OCI-LY7 (cell line): ENCODE measurements around the gene CD274.

Experiments
- CTCF ChIP-seq: fragments of 200-600 bp; sonication (generic); conservative IDR thresholded peaks from 2 replicates; pipeline ENCODE4 v1.5.1; 2014; ENCODE audit warnings: mild to moderate bottlenecking, antibody characterized with exemption, low read length, moderate library complexity, mixed read lengths
- EZH2phosphoT487 ChIP-seq: fragments of 200-600 bp; sonication (generic); IDR thresholded peaks from 2 replicates; pipeline ENCODE4 v1.6.1; 2018; ENCODE audit warnings: low read depth, borderline replicate concordance, mild to moderate bottlenecking, mixed run types, antibody characterized with exemption, low read length, moderate library complexity, mixed read lengths

- TF ChIP-seq CTCF (no peak), EZH2phosphoT487 (no peak)
These were observed 9.3 kb upstream of the CD274 start for GRCh38 chr9:5441043-5441442.
